HepG2 (cell line): ENCODE data around the gene TMEM114. TPM values are rescaled to one million over a fixed set of nuclear protein-coding genes. Genes with fewer than 3 reads are reported as not detected.

ENCODE experiments used
- BCLAF1 ChIP-seq: fragments of 450-650 bp; IDR thresholded peaks from 2 replicates; pipeline ENCODE4 v1.6.1; 2017; ENCODE audit warnings: mild to moderate bottlenecking
- BRD4 ChIP-seq: sonication (generic); formaldehyde crosslinking; IDR thresholded peaks from 2 replicates; pipeline ENCODE4 v1.4.0; 2020; ENCODE audit warnings: missing genetic modification reagents
- CHD2 ChIP-seq: IDR thresholded peaks from 2 replicates; pipeline ENCODE4 v1.6.1; 2011; ENCODE audit warnings: low read depth, low read length, improper control_type of control experiment
- ELF3 ChIP-seq: IDR thresholded peaks from 2 replicates; pipeline ENCODE4 v1.6.1; 2016; ENCODE audit warnings: missing genetic modification reagents, missing compliant biosample characterization
- ERF ChIP-seq: IDR thresholded peaks from 2 replicates; pipeline ENCODE4 v1.6.1; 2018; ENCODE audit warnings: missing biosample characterization, missing genetic modification reagents
- ETV5 ChIP-seq: IDR thresholded peaks from 2 replicates; pipeline ENCODE4 v1.6.1; 2018; ENCODE audit warnings: missing biosample characterization, missing genetic modification reagents, inconsistent platforms, borderline replicate concordance
- FOXO1 ChIP-seq: sonication (generic); formaldehyde crosslinking; IDR thresholded peaks from 2 replicates; pipeline ENCODE4 v1.4.0; 2020; ENCODE audit warnings: missing genetic modification reagents
- GATAD1 ChIP-seq: IDR thresholded peaks from 2 replicates; pipeline ENCODE4 v1.6.1; 2016; ENCODE audit warnings: missing genetic modification reagents, missing compliant biosample characterization
- HMG20A ChIP-seq: IDR thresholded peaks from 2 replicates; pipeline ENCODE4 v1.6.1; 2016; ENCODE audit warnings: borderline replicate concordance
- HNRNPK ChIP-seq: fragments of 200-400 bp; formaldehyde crosslinking; IDR thresholded peaks from 2 replicates; pipeline ENCODE4 v1.6.1; 2018; ENCODE audit warnings: low read length, low read depth, moderate library complexity, mild to moderate bottlenecking; ENCODE audit not compliant: poor library complexity, severe bottlenecking
- ISX ChIP-seq: sonication (generic); formaldehyde crosslinking; conservative IDR thresholded peaks from 2 replicates; pipeline ENCODE4 v1.5.0; 2020; ENCODE audit warnings: missing genetic modification reagents
- PAXIP1 ChIP-seq: sonication (generic); formaldehyde crosslinking; conservative IDR thresholded peaks from 2 replicates; pipeline ENCODE4 v1.4.0; 2020; ENCODE audit warnings: mild to moderate bottlenecking, missing genetic modification reagents, moderate library complexity
- RBM39 ChIP-seq: fragments of 200-400 bp; formaldehyde crosslinking; IDR thresholded peaks from one replicate; pipeline ENCODE4 v1.6.1; 2018; ENCODE audit warnings: antibody characterized with exemption, mild to moderate bottlenecking, low read depth, low read length; ENCODE audit not compliant: poor library complexity, severe bottlenecking
- SOX5 ChIP-seq: IDR thresholded peaks from 2 replicates; pipeline ENCODE4 v1.6.1; 2016; ENCODE audit warnings: borderline replicate concordance
- SP140L ChIP-seq: sonication (generic); formaldehyde crosslinking; IDR thresholded peaks from 2 replicates; pipeline ENCODE4 v1.4.0; 2020; ENCODE audit warnings: missing genetic modification reagents, borderline replicate concordance
- SRSF4 ChIP-seq: fragments of 200-400 bp; formaldehyde crosslinking; IDR thresholded peaks from one replicate; pipeline ENCODE4 v1.6.1; 2018; ENCODE audit warnings: mild to moderate bottlenecking, low read depth, low read length, moderate library complexity; ENCODE audit not compliant: poor library complexity, severe bottlenecking
- ZBTB42 ChIP-seq: sonication (generic); formaldehyde crosslinking; IDR thresholded peaks from 2 replicates; pipeline ENCODE4 v1.5.0; 2020; ENCODE audit warnings: mild to moderate bottlenecking, missing genetic modification reagents
- ZNF30 ChIP-seq: sonication (generic); formaldehyde crosslinking; IDR thresholded peaks from 2 replicates; pipeline ENCODE4 v1.5.0; 2020; ENCODE audit warnings: mild to moderate bottlenecking, missing genetic modification reagents
- ZNF460 ChIP-seq: sonication (generic); formaldehyde crosslinking; IDR thresholded peaks from 2 replicates; pipeline ENCODE4 v1.5.1; 2020; ENCODE audit warnings: missing genetic modification reagents, mild to moderate bottlenecking, borderline replicate concordance
- ZNF512 ChIP-seq: sonication (generic); formaldehyde crosslinking; IDR thresholded peaks from 2 replicates; pipeline ENCODE4 v1.4.0; 2020; ENCODE audit warnings: mild to moderate bottlenecking, missing genetic modification reagents
- ZNF547 ChIP-seq: sonication (generic); formaldehyde crosslinking; IDR thresholded peaks from 2 replicates; pipeline ENCODE4 v1.5.1; 2020; ENCODE audit warnings: mild to moderate bottlenecking, missing genetic modification reagents
- ZNF629 ChIP-seq: sonication (generic); formaldehyde crosslinking; conservative IDR thresholded peaks from 2 replicates; pipeline ENCODE4 v1.5.0; 2020; ENCODE audit warnings: missing genetic modification reagents
- ZNF644 ChIP-seq: IDR thresholded peaks from 2 replicates; pipeline ENCODE4 v1.6.1; 2016; ENCODE audit warnings: low read depth
- ZSCAN29 ChIP-seq: sonication (generic); formaldehyde crosslinking; conservative IDR thresholded peaks from 2 replicates; pipeline ENCODE4 v1.4.0; 2020; ENCODE audit warnings: mild to moderate bottlenecking, missing genetic modification reagents
- polyA plus RNA-seq, 8 experiments: library from polyadenylated mRNA; depleted of rRNA in 3 of 8; stranded (reverse) in 7 of 8; unstranded in 1 of 8; fragments of >200 nt; fragmentation: Illumina TruSeq in 4 of 8; extraction: Trizol in 4 of 8; gene quantifications; 2 replicates each; pipeline versions ENCODE4 v1.2.1 to v1.2.3, GENCODE V29; 2011 to 2016; ENCODE audit warnings: low read depth in 4 of 8, missing spikeins in 1 of 8, mixed read lengths in 1 of 8; ENCODE audit not compliant: insufficient read depth in 1 of 8
- total RNA-seq, 5 experiments: library from RNA; depleted of rRNA; stranded (reverse); fragments of >200 nt; fragmentation: Illumina TruSeq; extraction: Trizol; gene quantifications; 2 replicates each; pipeline ENCODE4 v1.2.3, GENCODE V29; 2016; ENCODE audit warnings: low read depth in 1 of 5

The TMEM114 gene
- total and polyA plus RNA-seq, 2 of the 13 experiments (the other 11 are each of a cell fraction or from before 2014, with no cell fraction given), result not detected

- TF ChIP-seq ZNF512 (CRISPR knock-in tag), result 0 out of 2 replicates have a peak, but pooled peaks have one; percentile 10
- TF ChIP-seq BRD4, result no peak
- TF ChIP-seq ETV5 (CRISPR knock-in tag), result peak; percentile 65; the same call in 1 of the 2 replicates
- no peak for TF ChIP-seq BCLAF1
- TF ChIP-seq ZNF547 (CRISPR knock-in tag), result no peak
- TF ChIP-seq FOXO1, result no peak
- 0 out of 2 replicates have a peak, but pooled peaks have one; percentile 26 for TF ChIP-seq CHD2
- no peak for TF ChIP-seq HNRNPK
- no peak for TF ChIP-seq SP140L (CRISPR knock-in tag)
- no peak for TF ChIP-seq ZNF644 (CRISPR knock-in tag)
- 0 out of 2 replicates have a peak, but pooled peaks have one; percentile 16 for TF ChIP-seq ELF3 (CRISPR knock-in tag)
- TF ChIP-seq SRSF4, result no peak
- TF ChIP-seq HMG20A (CRISPR knock-in tag), result peak; percentile 17; the same call in 1 of the 2 replicates
- no peak for TF ChIP-seq ISX (CRISPR knock-in tag)
- TF ChIP-seq ZBTB42, result no peak
- TF ChIP-seq RBM39, result no peak
- TF ChIP-seq PAXIP1 (CRISPR knock-in tag), result peak; percentile 47
- TF ChIP-seq ZNF629 (CRISPR knock-in tag), result no peak
- TF ChIP-seq ZNF460 (CRISPR knock-in tag), result no peak
- no peak for TF ChIP-seq GATAD1 (CRISPR knock-in tag)
- 0 out of 2 replicates have a peak, but pooled peaks have one; percentile 18 for TF ChIP-seq SOX5 (CRISPR knock-in tag)
- no peak for TF ChIP-seq ERF
- TF ChIP-seq ZNF30 (CRISPR knock-in tag), result no peak
- TF ChIP-seq ZSCAN29 (CRISPR knock-in tag), result no peak
These were observed 12.5 kb downstream of the TMEM114 start (continued) for GRCh38 chr16:8577678-8578304.
